Measurements from ENCODE around the gene PBX3.

DNA sequence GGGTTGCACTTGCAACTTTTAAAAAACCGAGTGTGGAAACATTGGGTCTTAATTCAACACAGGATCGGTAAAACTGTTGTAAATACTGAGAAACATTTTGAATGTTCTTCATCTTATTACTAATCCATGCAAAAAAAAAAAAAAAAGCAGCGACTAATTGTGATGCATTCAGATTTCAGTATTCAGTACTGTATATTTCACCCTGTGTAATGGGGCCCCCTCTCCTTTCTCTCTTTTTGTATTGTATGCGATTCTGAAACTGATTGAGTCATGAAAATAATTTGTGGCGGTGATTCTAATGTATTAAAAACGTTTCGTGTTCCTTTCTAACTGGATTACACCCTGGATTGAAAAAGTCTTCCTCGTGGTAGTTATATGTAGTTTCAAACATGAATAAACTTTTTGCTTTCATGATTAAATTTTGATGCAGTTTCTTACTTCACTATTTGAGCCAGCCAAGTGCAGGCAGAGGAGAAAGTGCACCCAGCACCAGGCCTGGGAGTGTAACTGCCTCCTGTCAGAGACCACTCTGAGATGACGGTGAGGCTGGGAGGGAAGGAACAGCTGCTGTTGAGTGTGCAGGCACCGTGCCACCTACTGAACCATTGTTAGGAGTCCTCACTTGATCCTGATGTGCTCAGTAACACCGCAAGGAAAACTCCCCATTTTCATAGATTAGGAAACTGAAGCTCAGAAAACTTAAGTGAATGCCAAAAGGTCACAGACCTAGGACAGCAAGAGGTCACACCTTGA, 220.0 kb downstream of the PBX3 start:
- TF ChIP-seq ZNF274 (IDR thresholded peaks at IDR 0.05; ENCODE audit: insufficient read depth, insufficient read length) (no peak), CTCF (IDR thresholded peaks at IDR 0.05 in 2 of 3, conservative IDR thresholded peaks at IDR 0.05 in 1 of 3; ENCODE audit: control insufficient read depth in 2 of 3, extremely low read depth in 1 of 3, insufficient read depth in 1 of 3, low read depth in 3 of 3, low read length in 3 of 3) (no peak), SIX5 (IDR thresholded peaks at IDR 0.05; ENCODE audit: low read depth, low read length, severe bottlenecking) (no peak), STAT1 (conservative IDR thresholded peaks at IDR 0.05) (no peak), EZH2 (IDR thresholded peaks at IDR 0.05; ENCODE audit: borderline replicate concordance, control insufficient read depth, low read depth, low read length) (no peak), GATAD2B (conservative IDR thresholded peaks at IDR 0.05; ENCODE audit: low read depth) (no peak), CBX5 (IDR thresholded peaks at IDR 0.05; ENCODE audit: low read depth) (no peak), SMARCA5 (IDR thresholded peaks at IDR 0.05) (no peak), EP300 (IDR thresholded peaks at IDR 0.05; ENCODE audit: borderline replicate concordance in 1 of 2, control insufficient read depth in 1 of 2, low read depth in 2 of 2, low read length in 2 of 2) (no peak), CEBPB (IDR thresholded peaks at IDR 0.05; ENCODE audit: borderline replicate concordance in 1 of 2, low read depth in 2 of 2, low read length in 2 of 2) (no peak)
- TF ChIP-seq, protein P1, sequence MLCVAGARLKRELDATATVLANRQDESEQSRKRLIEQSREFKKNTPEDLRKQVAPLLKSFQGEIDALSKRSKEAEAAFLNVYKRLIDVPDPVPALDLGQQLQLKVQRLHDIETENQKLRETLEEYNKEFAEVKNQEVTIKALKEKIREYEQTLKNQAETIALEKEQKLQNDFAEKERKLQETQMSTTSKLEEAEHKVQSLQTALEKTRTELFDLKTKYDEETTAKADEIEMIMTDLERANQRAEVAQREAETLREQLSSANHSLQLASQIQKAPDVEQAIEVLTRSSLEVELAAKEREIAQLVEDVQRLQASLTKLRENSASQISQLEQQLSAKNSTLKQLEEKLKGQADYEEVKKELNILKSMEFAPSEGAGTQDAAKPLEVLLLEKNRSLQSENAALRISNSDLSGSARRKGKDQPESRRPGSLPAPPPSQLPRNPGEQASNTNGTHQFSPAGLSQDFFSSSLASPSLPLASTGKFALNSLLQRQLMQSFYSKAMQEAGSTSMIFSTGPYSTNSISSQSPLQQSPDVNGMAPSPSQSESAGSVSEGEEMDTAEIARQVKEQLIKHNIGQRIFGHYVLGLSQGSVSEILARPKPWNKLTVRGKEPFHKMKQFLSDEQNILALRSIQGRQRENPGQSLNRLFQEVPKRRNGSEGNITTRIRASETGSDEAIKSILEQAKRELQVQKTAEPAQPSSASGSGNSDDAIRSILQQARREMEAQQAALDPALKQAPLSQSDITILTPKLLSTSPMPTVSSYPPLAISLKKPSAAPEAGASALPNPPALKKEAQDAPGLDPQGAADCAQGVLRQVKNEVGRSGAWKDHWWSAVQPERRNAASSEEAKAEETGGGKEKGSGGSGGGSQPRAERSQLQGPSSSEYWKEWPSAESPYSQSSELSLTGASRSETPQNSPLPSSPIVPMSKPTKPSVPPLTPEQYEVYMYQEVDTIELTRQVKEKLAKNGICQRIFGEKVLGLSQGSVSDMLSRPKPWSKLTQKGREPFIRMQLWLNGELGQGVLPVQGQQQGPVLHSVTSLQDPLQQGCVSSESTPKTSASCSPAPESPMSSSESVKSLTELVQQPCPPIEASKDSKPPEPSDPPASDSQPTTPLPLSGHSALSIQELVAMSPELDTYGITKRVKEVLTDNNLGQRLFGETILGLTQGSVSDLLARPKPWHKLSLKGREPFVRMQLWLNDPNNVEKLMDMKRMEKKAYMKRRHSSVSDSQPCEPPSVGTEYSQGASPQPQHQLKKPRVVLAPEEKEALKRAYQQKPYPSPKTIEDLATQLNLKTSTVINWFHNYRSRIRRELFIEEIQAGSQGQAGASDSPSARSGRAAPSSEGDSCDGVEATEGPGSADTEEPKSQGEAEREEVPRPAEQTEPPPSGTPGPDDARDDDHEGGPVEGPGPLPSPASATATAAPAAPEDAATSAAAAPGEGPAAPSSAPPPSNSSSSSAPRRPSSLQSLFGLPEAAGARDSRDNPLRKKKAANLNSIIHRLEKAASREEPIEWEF (IDR thresholded peaks at IDR 0.05; ENCODE audit: insufficient replicate concordance, low read depth, low read length) = no peak
- TF ChIP-seq, protein P2, sequence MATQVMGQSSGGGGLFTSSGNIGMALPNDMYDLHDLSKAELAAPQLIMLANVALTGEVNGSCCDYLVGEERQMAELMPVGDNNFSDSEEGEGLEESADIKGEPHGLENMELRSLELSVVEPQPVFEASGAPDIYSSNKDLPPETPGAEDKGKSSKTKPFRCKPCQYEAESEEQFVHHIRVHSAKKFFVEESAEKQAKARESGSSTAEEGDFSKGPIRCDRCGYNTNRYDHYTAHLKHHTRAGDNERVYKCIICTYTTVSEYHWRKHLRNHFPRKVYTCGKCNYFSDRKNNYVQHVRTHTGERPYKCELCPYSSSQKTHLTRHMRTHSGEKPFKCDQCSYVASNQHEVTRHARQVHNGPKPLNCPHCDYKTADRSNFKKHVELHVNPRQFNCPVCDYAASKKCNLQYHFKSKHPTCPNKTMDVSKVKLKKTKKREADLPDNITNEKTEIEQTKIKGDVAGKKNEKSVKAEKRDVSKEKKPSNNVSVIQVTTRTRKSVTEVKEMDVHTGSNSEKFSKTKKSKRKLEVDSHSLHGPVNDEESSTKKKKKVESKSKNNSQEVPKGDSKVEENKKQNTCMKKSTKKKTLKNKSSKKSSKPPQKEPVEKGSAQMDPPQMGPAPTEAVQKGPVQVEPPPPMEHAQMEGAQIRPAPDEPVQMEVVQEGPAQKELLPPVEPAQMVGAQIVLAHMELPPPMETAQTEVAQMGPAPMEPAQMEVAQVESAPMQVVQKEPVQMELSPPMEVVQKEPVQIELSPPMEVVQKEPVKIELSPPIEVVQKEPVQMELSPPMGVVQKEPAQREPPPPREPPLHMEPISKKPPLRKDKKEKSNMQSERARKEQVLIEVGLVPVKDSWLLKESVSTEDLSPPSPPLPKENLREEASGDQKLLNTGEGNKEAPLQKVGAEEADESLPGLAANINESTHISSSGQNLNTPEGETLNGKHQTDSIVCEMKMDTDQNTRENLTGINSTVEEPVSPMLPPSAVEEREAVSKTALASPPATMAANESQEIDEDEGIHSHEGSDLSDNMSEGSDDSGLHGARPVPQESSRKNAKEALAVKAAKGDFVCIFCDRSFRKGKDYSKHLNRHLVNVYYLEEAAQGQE (IDR thresholded peaks at IDR 0.05; ENCODE audit: low read depth, low read length) = no peak
